HuH-7.5 (cell line): ENCODE data around the gene TPCN2.

Experiments used
- DNase-seq: peaks from one replicate; pipeline ENCODE4 v3.0.0; 2011; ENCODE audit warnings: low spot score

Gene TPCN2

GRCh38 chr11:69010964-69011623 lies 37.6 kb upstream of the TPCN2 start:
- DNase-seq = peak; percentile 93

- no peak for DNase-seq
These were observed 37.1 kb upstream of the TPCN2 start for GRCh38 chr11:69011624-69012091.

GRCh38 chr11:69012092-69013008 lies 36.4 kb upstream of the TPCN2 start:
- peak; percentile 55 for DNase-seq

GRCh38 chr11:69013009-69013951 lies 35.5 kb upstream of the TPCN2 start, which contains the start of gene MRGPRF:
TSS of gene MRGPRF (minus strand) at chr11:69013246. CDS start at chr11:69009901, 3,345 bp downstream.
- DNase-seq = peak; percentile 97

- peak; percentile 94 for DNase-seq
These were observed 34.5 kb upstream of the TPCN2 start for GRCh38 chr11:69014084-69014851.

GRCh38 chr11:69014898-69015549 lies 33.7 kb upstream of the TPCN2 start:
- no peak for DNase-seq

GRCh38 chr11:69017951-69018350 lies 30.8 kb upstream of the TPCN2 start:
- no peak for DNase-seq

- no peak for DNase-seq
These were observed 29.8 kb upstream of the TPCN2 start for GRCh38 chr11:69018924-69019323.

- no peak for DNase-seq
These were observed 26.5 kb upstream of the TPCN2 start for GRCh38 chr11:69022260-69022659.

GRCh38 chr11:69024509-69024908 lies 24.2 kb upstream of the TPCN2 start:
- DNase-seq = no peak

- DNase-seq = peak; percentile 98
These were observed 20.9 kb upstream of the TPCN2 start for GRCh38 chr11:69027704-69028372.

- DNase-seq = no peak
These were observed 18.4 kb upstream of the TPCN2 start for GRCh38 chr11:69030301-69030700.

- no peak for DNase-seq
These were observed 15.9 kb upstream of the TPCN2 start for GRCh38 chr11:69032833-69033232.

GRCh38 chr11:69033431-69033830 lies 15.3 kb upstream of the TPCN2 start:
- DNase-seq = no peak

- no peak for DNase-seq
These were observed 14.4 kb upstream of the TPCN2 start for GRCh38 chr11:69034123-69034867.

- no peak for DNase-seq
These were observed 13.4 kb upstream of the TPCN2 start for GRCh38 chr11:69035150-69035945.

- DNase-seq = no peak
These were observed 12.8 kb upstream of the TPCN2 start for GRCh38 chr11:69035946-69036340.

- no peak for DNase-seq
These were observed 11.7 kb upstream of the TPCN2 start for GRCh38 chr11:69037074-69037473.
